PC-3 (cell line): ENCODE results near the gene GDPD1. TPM values are rescaled to one million over a fixed set of nuclear protein-coding genes. Genes with fewer than 3 reads are reported as not detected.
"Not testable (repeated sequence)": the region's sequence is repeated elsewhere in the genome, so short reads cannot be mapped to it uniquely, and the experiment has no call there.

Source experiments
- ATAC-seq: fragments of 200-7000 bp; cut with Tn5 transposase; 2 replicates; pipeline ENCODE4 v1.9.1; 2020; ENCODE audit warnings: mild to moderate bottlenecking, moderate library complexity
- BruUV-seq: library from RNA; stranded (reverse); fragments of 400-500 nt; replicated peaks from 2 replicates; lab custom pipeline; 2021; lab: Mats Ljungman, UMichigan
- CTCF ChIA-PET: fragments of 300-600 bp; sonication (Branson Sonifier 250); formaldehyde crosslinking; loops from one replicate; lab custom pipeline; 2022; ENCODE audit warnings: antibody characterized with exemption; lab: Charles Lee
- POLR2A ChIA-PET: fragments of 300-600 bp; sonication (Branson Sonifier 250); formaldehyde crosslinking; loops from one replicate; lab custom pipeline; 2022; ENCODE audit warnings: antibody characterized with exemption; ENCODE audit not compliant: unreplicated experiment; lab: Charles Lee
- DNase-seq: peaks from one replicate; pipeline ENCODE4 v3.0.0-alpha.2; 2015
- H2AFZ ChIP-seq: fragments of 300-600 bp; sonication (generic); 2 replicates; pipeline ENCODE4 v1.6.0; 2016; ENCODE audit warnings: antibody characterized with exemption, low read length
- H3F3A ChIP-seq: fragments of 300-600 bp; sonication (generic); one replicate; pipeline ENCODE4 v1.6.0; 2017; ENCODE audit warnings: antibody characterized with exemption, low read length, control low read depth, mild to moderate bottlenecking; ENCODE audit not compliant: unreplicated experiment
- H3K27ac ChIP-seq: fragments of 300-600 bp; sonication (generic); 2 replicates; pipeline ENCODE4 v1.5.1; 2016; ENCODE audit warnings: mild to moderate bottlenecking, low read length
- H3K27me3 ChIP-seq: fragments of 300-600 bp; sonication (generic); 2 replicates; pipeline ENCODE4 v1.6.1; 2016; ENCODE audit warnings: low read length, mixed read lengths
- H3K36me3 ChIP-seq: fragments of 300-600 bp; sonication (generic); 2 replicates; pipeline ENCODE4 v1.6.1; 2016; ENCODE audit warnings: low read depth, mixed run types, low read length, mixed read lengths
- H3K4me1 ChIP-seq: fragments of 300-600 bp; sonication (generic); 2 replicates; pipeline ENCODE4 v1.5.1; 2016; ENCODE audit warnings: low read length; ENCODE audit not compliant: insufficient read depth
- H3K4me2 ChIP-seq: fragments of 300-600 bp; sonication (generic); 2 replicates; pipeline ENCODE4 v1.6.0; 2016; ENCODE audit warnings: low read length
- H3K4me3 ChIP-seq: fragments of 300-600 bp; sonication (generic); 2 replicates; pipeline ENCODE4 v1.5.1; 2016; ENCODE audit warnings: mild to moderate bottlenecking, low read length, mixed read lengths
- H3K79me2 ChIP-seq: fragments of 300-600 bp; sonication (generic); 2 replicates; pipeline ENCODE4 v1.6.1; 2017; ENCODE audit warnings: low read length, mixed read lengths
- H3K9ac ChIP-seq: fragments of 300-600 bp; sonication (generic); 2 replicates; pipeline ENCODE4 v1.6.0; 2016; ENCODE audit warnings: mild to moderate bottlenecking, low read length
- H3K9me2 ChIP-seq: fragments of 300-600 bp; sonication (generic); replicated peaks from 2 replicates; pipeline ENCODE4 v1.6.1; 2016; ENCODE audit warnings: mixed run types, low read length, mixed read lengths
- H3K9me3 ChIP-seq: fragments of 300-600 bp; sonication (generic); 2 replicates; pipeline ENCODE4 v1.6.1; 2016; ENCODE audit warnings: low read length, mixed read lengths
- H4K20me1 ChIP-seq: fragments of 300-600 bp; sonication (generic); 2 replicates; pipeline ENCODE4 v1.6.1; 2016; ENCODE audit warnings: low read length, mixed read lengths
- EZH2 ChIP-seq: fragments of 300-600 bp; sonication (generic); IDR thresholded peaks from one replicate; pipeline ENCODE4 v1.6.1; 2017; ENCODE audit warnings: antibody characterized with exemption, mild to moderate bottlenecking, low read length; ENCODE audit not compliant: unreplicated experiment
- EZH2phosphoT487 ChIP-seq: fragments of 300-600 bp; sonication (generic); IDR thresholded peaks from 2 replicates; pipeline ENCODE4 v1.6.1; 2018; ENCODE audit warnings: mild to moderate bottlenecking, antibody characterized with exemption, low read length, borderline replicate concordance
- intact Hi-C: fragments of 100-400 bp; cut with micrococcal nuclease; formaldehyde crosslinking; loops from 2 replicates; pipeline ENCODE4 v1.9.0; 2023
- total RNA-seq: library from RNA; depleted of rRNA; stranded (reverse); fragments of >200 nt; gene quantifications from 2 replicates; pipeline ENCODE4 v1.2.3, GENCODE V29; 2014
- TF ChIP-seq, protein P1 (sequence below): fragments of 300-600 bp; sonication (generic); conservative IDR thresholded peaks from 2 replicates; pipeline ENCODE4 v1.5.1; 2017; ENCODE audit warnings: antibody characterized with exemption, low read depth, mild to moderate bottlenecking, low read length

The GDPD1 gene
- total RNA-seq, 1 experiment from 2014 or later = 1.5 TPM

DNA sequence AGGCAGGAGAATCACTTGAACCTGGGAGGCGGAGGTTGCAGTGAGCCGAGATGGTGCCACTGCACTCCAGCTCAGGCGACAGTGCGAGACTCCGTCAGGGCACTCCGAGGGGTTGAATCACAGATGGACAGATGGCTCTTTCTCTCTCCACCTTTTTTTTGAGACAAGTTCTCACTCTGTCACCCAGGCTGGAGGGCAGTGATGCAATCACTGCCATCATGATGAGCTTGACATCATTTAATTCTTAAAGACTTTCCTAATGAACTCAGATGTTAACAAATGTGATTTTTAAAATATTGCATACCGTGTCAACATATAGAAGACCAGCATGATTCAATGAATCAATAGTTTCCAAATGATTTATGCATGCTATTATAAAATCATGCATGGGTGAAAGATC is 3.5 kb downstream of the GDPD1 start:
- TF ChIP-seq, protein P1, sequence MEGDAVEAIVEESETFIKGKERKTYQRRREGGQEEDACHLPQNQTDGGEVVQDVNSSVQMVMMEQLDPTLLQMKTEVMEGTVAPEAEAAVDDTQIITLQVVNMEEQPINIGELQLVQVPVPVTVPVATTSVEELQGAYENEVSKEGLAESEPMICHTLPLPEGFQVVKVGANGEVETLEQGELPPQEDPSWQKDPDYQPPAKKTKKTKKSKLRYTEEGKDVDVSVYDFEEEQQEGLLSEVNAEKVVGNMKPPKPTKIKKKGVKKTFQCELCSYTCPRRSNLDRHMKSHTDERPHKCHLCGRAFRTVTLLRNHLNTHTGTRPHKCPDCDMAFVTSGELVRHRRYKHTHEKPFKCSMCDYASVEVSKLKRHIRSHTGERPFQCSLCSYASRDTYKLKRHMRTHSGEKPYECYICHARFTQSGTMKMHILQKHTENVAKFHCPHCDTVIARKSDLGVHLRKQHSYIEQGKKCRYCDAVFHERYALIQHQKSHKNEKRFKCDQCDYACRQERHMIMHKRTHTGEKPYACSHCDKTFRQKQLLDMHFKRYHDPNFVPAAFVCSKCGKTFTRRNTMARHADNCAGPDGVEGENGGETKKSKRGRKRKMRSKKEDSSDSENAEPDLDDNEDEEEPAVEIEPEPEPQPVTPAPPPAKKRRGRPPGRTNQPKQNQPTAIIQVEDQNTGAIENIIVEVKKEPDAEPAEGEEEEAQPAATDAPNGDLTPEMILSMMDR = no peak
- no peak for TF ChIP-seq EZH2phosphoT487
- no peak overlapping the region for H3K9ac ChIP-seq
- CTCF ChIA-PET = no interaction called here

DNA sequence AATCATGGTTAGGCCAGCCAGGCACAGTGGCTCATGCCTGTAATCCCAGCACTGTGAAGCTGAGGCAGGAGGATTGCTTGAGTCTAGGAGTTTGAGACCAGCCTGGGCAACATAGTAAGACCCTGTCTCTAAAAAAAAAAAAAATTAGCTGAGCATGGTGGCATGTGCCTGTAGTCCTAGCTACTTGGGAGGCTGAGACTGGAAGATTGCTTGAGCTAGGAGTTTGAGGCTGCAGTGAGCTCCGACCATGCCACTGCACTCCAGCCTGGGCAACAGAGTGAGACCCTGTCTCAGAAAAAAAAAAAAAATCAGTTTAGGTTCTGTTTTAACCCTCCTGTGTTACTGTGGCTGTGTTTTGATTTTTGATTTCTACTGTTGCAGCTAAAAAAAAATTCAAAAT is 8.3 kb downstream of the GDPD1 start:
- POLR2A ChIA-PET = not testable (repeated sequence)

More for the DNA sequence above, 3.5 kb downstream of the GDPD1 start:
- DNase-seq (no peak), ATAC-seq (no peak)
- Histone ChIP-seq H3K27me3 (no peaks in the 10 kb centered on the region), H3F3A (no peaks in the 10 kb centered on the region), H3K79me2 (no peaks in the 10 kb centered on the region), H3K27ac (no peak overlapping the region), H3K4me1 (peaks cover 12% of the 10 kb centered on the region; the same call in 1 of the 2 replicates), H3K9me2 (no peaks in the 10 kb centered on the region), H3K9me3 (no peaks in the 10 kb centered on the region), H3K4me3 (no peak overlapping the region), H4K20me1 (no peaks in the 10 kb centered on the region), H2AFZ (no peak overlapping the region), H3K36me3 (no peaks in the 10 kb centered on the region), H3K4me2 (no peak overlapping the region)
- intact Hi-C loops = loop anchor here (5.0 kb wide), 2 partner anchors 117 to 218 kb away; partner anchors contain the start of gene TRIM37
- POLR2A ChIA-PET = no interaction called here
- no TSS peak for BruUV-seq

DNA sequence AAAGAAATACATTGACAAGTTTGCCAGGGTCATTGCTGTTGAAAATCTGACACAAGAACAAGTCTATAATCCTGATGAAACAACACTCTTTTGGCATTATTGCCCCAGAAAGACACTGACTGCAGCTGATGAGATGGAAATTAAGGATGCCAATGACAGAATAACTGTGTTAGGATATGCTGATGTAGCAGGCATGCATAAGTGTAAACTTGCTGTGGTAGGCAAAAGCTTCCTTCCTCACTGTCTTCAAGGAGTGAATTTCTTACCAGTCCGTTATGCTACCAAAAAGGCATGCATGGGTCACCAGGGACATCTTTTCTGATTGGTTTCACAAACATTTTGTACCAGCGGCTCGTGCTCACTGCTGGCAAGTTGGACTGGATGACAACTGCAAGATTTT is 10.5 kb downstream of the GDPD1 start:
- Histone ChIP-seq H3K79me2 (no peaks in the 10 kb centered on the region), H4K20me1 (no peaks in the 10 kb centered on the region), H3K27me3 (no peaks in the 10 kb centered on the region), H3K9me2 (no peaks in the 10 kb centered on the region), H3F3A (no peaks in the 10 kb centered on the region), H3K4me3 (no peak overlapping the region), H3K9ac (no peak overlapping the region), H3K36me3 (no peaks in the 10 kb centered on the region), H3K4me2 (no peak overlapping the region), H3K9me3 (no peaks in the 10 kb centered on the region), H3K4me1 (no peaks in the 10 kb centered on the region), H2AFZ (no peak overlapping the region), H3K27ac (no peak overlapping the region)
- BruUV-seq = no TSS peak
- intact Hi-C loops = no loop called here
- TF ChIP-seq EZH2 = no peak
- TF ChIP-seq EZH2phosphoT487 = no peak
- TF ChIP-seq, protein P1 = no peak
- ChIA-PET CTCF (no interaction called here), POLR2A (no interaction called here)
- DNase-seq (no peak), ATAC-seq (no peak)

More for the DNA sequence above, 8.3 kb downstream of the GDPD1 start:
- H3K79me2 ChIP-seq, H3K9me2 ChIP-seq, H3K27ac ChIP-seq, intact Hi-C loops, H3K4me2 ChIP-seq, H3K4me3 ChIP-seq, H3K27me3 ChIP-seq, ATAC-seq, H2AFZ ChIP-seq, H3K36me3 ChIP-seq, H3K9me3 ChIP-seq, H4K20me1 ChIP-seq, DNase-seq, BruUV-seq, H3K9ac ChIP-seq, H3K4me1 ChIP-seq, H3F3A ChIP-seq: not testable (repeated sequence)
- CTCF ChIA-PET = interaction anchor here (0.6 to 0.7 kb wide), 2 partner anchors 17 to 82 kb away, joined by 3 to 4 read pairs; no protein-coding TSS in a partner anchor
